PC-9 (cell line): Measurements from ENCODE around the gene HLA-DRB5.

Experiments
- CTCF ChIP-seq: fragments of 200-600 bp; sonication (generic); conservative IDR thresholded peaks from 2 replicates; pipeline ENCODE4 v1.6.1; 2017; ENCODE audit warnings: mixed run types, antibody characterized with exemption, mild to moderate bottlenecking, moderate library complexity
- EZH2 ChIP-seq: fragments of 200-600 bp; sonication (generic); IDR thresholded peaks from 2 replicates; pipeline ENCODE4 v1.8.0; 2017; ENCODE audit warnings: antibody characterized with exemption, low read depth

GRCh38 chr6:32559747-32560146 lies 29.7 kb upstream of the HLA-DRB5 start:
- TF ChIP-seq CTCF: no peak
- no peak for TF ChIP-seq EZH2
